Activated CD4-positive, alpha-beta T cell treated with anti-CD3 and anti-CD28 coated beads for 1 hour (primary cell): ENCODE data around the gene GAA.

Source experiments
- DNase-seq: peaks from one replicate; pipeline ENCODE4 v3.0.0-alpha.2; 2020

The GAA gene

DNA sequence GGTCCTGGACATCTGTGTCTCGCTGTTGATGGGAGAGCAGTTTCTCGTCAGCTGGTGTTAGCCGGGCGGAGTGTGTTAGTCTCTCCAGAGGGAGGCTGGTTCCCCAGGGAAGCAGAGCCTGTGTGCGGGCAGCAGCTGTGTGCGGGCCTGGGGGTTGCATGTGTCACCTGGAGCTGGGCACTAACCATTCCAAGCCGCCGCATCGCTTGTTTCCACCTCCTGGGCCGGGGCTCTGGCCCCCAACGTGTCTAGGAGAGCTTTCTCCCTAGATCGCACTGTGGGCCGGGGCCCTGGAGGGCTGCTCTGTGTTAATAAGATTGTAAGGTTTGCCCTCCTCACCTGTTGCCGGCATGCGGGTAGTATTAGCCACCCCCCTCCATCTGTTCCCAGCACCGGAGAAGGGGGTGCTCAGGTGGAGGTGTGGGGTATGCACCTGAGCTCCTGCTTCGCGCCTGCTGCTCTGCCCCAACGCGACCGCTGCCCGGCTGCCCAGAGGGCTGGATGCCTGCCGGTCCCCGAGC lies 17.9 kb downstream of the GAA start:
- no peak for DNase-seq

GRCh38 chr17:80119839-80120238 lies 18.5 kb downstream of the GAA start:
- no peak for DNase-seq

- DNase-seq, result no peak
These were observed 20.7 kb downstream of the GAA start for GRCh38 chr17:80122026-80122575.

GRCh38 chr17:80122926-80123505 lies 21.6 kb downstream of the GAA start:
- DNase-seq, result no peak

- no peak for DNase-seq
These were observed 22.4 kb downstream of the GAA start for GRCh38 chr17:80123791-80124190.

- no peak for DNase-seq
These were observed 23.1 kb downstream of the GAA start for GRCh38 chr17:80124351-80124981.

DNA sequence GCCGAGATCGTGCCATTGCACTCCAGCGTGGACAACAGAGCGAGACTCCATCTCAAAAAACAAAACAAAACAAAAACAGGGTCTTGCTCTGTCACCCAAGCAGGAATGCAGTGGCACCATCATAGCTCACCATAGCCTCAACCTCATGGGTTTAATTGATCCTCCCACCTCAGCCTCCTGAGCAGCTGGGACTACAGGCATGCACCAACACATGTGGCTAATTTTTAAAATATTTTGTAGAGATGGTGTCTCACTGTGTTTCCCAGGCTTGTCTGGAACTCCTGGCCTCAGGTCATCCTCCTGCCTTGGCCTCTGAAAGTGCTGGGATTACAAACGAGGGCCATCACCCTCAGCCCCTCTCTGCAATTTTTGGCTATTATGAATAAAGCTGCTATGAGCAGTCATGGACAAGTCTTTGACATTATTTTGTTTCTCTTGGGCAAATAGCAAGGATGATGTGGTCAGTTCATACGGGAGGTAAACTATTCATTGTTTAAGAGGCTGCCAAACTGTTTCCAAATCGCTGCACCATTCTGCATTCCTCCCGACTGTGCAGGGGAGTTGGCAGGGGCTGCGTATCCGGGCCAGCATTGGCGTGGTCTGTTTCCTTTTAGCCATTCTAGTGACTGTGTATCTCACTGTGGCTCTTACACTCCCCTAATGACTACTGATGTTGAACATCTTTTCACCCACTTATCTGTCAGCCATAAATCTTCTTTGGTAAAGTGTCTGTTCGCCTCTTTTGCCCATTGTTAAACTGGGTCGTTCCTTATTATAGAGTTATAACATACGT lies 24.5 kb downstream of the GAA start:
- DNase-seq, result no peak

GRCh38 chr17:80126449-80126715 lies 25.0 kb downstream of the GAA start:
- no peak for DNase-seq

DNA sequence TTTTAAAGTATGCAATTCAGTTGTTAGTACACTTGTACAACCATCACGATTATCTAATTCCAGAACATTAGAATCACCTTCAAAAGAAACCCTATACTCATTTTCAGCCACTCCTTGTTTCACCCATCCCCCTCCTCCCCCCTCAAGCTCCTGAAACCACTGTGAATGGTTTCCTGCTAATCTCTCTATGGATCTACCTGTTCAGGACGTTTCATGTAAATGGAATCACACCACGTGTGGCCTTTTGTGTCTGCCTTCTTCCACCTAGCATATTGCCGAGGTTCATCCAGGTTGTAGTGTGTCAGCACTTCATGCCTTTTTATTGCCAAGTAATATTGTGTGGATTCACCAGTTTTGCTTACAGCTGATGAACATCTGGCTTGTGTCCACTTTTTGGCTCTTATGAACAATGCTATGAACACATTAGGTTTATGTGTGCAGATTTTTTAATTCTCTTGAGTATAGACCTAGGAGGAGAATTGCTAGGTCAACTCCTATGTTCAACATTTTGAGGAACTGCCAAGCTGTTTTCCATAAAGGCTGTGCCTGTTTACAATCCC lies 27.7 kb downstream of the GAA start:
- DNase-seq, result no peak

DNA sequence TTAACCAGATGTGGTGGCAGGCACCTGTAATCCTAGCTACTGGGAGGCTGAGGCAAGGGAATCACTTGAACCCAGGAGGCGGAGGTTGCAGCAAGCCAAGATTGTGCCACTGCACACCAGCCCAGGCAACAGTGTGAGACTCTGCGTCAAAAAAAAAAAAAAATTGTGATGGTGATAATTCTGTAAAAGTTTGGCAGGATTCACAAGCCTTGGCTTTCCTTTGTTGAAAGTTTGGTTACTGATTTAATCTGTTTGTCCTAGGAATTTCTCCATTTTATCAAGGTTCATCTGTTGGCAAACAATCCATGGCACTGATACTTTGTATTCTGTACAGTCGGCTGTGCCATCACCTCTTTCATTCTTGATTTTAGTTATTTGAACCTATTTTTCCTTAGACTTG lies 29.6 kb downstream of the GAA start:
- no peak for DNase-seq

- DNase-seq, result no peak
These were observed 31.7 kb downstream of the GAA start for GRCh38 chr17:80132906-80133625.

DNA sequence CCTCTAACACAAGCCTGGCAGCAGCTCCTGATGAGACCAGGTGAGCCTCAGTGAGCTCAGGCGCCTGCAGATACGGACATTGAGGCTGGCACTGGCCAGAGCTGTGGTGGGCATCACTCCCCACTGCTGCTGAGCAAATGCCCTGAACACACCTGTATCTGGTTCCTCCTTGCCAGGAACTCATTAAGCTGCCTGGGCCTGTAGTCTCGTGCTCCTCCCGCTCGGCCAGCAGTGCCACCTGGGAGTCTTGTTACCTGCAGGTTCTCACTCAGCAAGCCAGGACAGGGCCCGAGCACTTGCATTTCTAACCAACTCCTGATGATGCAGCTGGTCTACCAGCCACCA lies 32.2 kb downstream of the GAA start:
- DNase-seq, result no peak

DNA sequence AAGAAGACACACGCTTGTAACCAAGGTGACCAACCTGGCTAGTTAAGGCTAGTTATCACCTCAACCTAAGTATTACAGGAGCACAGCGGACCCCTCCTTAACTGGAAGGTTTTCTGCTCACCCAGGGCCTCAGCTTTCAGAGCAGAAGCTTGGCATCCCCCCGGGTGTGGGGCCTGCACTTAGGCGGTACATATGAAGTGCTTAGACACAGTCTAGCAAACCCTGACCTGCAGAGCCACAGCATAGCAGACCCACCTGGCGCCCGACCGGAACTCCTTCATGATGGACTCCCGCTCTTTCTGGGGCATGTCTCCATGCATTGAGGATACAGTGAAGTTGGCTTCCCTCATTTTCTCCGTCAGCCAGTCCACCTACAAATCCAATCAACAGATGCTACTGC lies 35.8 kb downstream of the GAA start:
- DNase-seq, result no peak

- no peak for DNase-seq
These were observed 37.6 kb downstream of the GAA start for GRCh38 chr17:80138856-80139426.

DNA sequence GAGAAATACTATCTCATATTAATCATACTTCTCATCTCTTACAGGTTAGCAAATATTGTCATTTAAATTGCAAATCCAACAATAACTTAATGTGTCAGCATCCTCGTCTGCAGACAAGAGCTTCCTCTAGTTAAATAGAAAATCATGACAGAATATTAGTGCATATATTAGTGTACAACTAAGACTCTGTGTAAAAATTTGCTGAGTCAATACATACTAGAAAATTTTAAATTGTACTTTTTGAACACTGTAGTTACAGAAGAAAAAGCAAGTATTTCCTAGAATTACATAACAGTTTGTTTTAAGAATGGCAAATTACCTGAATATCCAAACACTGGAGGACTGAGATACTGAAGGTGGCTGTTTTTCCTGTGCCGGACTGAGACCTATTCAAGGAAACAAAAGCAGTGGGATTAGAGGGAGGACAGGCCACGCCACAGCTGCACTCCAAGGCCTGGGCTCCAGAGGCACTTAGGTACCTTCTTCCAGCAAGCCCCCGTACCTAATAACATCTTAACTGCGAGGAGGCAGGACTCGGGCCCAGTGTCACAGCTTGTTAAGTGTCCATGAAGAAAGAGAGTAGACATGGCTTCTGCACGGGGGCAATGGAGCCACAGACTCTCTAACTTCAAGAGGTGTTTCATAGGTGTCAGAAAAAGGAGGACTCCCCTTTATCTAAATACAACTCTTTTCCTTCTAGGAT lies 40.2 kb downstream of the GAA start:
- DNase-seq, result no peak

DNA sequence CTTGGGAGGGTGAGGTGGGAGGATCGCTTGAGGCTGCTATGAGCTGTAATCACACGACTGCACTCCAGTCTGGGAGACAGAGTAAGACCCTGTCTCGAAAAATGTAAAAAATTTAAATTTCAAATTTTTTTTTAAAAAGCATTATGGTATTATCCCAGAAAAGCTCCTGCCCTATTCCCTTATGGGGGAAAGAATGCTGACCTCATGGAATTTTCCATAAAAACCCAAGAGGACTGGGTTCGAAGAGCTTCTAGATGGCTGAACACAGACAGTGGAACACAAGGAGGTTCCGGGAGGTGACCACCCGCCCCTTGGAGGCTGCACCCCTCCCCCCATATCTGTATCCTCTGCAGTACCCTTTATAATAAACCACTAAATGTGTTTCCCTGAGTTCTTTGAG lies 41.5 kb downstream of the GAA start:
- no peak for DNase-seq

GRCh38 chr17:80145076-80146075 lies 44.0 kb downstream of the GAA start:
- DNase-seq, result no peak

GRCh38 chr17:80146121-80147034 lies 45.0 kb downstream of the GAA start:
- no peak for DNase-seq

GRCh38 chr17:80147035-80147822 lies 45.8 kb downstream of the GAA start, which contains the start of gene EIF4A3:
TSS of gene EIF4A3 (minus strand) at chr17:80147128. CDS start at chr17:80146961, 167 bp downstream.
- DNase-seq, result peak; percentile 96
